IMR-90 (cell line): ENCODE results near the gene PBRM1. TPM values are rescaled to one million over a fixed set of nuclear protein-coding genes. Genes with fewer than 3 reads are reported as not detected.

Experiments used
- ATAC-seq: fragments of 200-7000 bp; cut with Tn5 transposase; 2 replicates; pipeline ENCODE4 v1.9.1; 2020; ENCODE audit warnings: low read depth, mild to moderate bottlenecking, moderate library complexity
- BruUV-seq: library from RNA; stranded (reverse); fragments of 400-500 nt; replicated peaks from 2 replicates; lab custom pipeline; 2021; lab: Mats Ljungman, UMichigan
- CTCF ChIA-PET: fragments of 300-600 bp; formaldehyde crosslinking; extraction: SDS; loops from one replicate; lab custom pipeline; 2021; ENCODE audit warnings: antibody characterized with exemption; lab: Yijun Ruan, JAX
- POLR2A ChIA-PET: fragments of 300-600 bp; sonication (Branson Sonifier 250); formaldehyde crosslinking; loops from one replicate; lab custom pipeline; 2022; ENCODE audit warnings: antibody characterized with exemption; ENCODE audit not compliant: unreplicated experiment; lab: Charles Lee
- DNase-seq: peaks from one replicate; pipeline ENCODE4 v3.0.0; 2013
- H2AFZ ChIP-seq: replicated peaks from 2 replicates; pipeline ENCODE3; 2013; ENCODE audit warnings: low read length, mild to moderate bottlenecking; ENCODE audit not compliant: poor library complexity
- H2AK5ac ChIP-seq: 2 replicates; pipeline ENCODE4 v1.6.1; 2013; ENCODE audit warnings: low read depth, low read length, inconsistent platforms
- H2AK9ac ChIP-seq: replicated peaks from 2 replicates; pipeline ENCODE3; 2013; ENCODE audit warnings: mild to moderate bottlenecking, low read depth, low read length, moderate library complexity; ENCODE audit not compliant: poor library complexity
- H2BK120ac ChIP-seq: 2 replicates; pipeline ENCODE4 v1.6.1; 2013; ENCODE audit warnings: low read depth, low read length, inconsistent platforms
- H2BK15ac ChIP-seq: 3 replicates; pipeline ENCODE4 v1.6.1; 2013; ENCODE audit warnings: low read depth, low read length, inconsistent platforms
- H2BK20ac ChIP-seq: 2 replicates; pipeline ENCODE4 v1.6.1; 2013; ENCODE audit warnings: low read depth, mild to moderate bottlenecking, inconsistent platforms, low read length, moderate library complexity
- H2BK5ac ChIP-seq: 2 replicates; pipeline ENCODE4 v1.6.1; 2013; ENCODE audit warnings: mild to moderate bottlenecking, low read depth, low read length, inconsistent platforms; ENCODE audit not compliant: poor library complexity, severe bottlenecking
- H3K14ac ChIP-seq: replicated peaks from 2 replicates; pipeline ENCODE4 v1.6.1; 2013; ENCODE audit warnings: low read depth, low read length, inconsistent platforms
- H3K18ac ChIP-seq: 2 replicates; pipeline ENCODE4 v1.6.1; 2013; ENCODE audit warnings: low read depth, low read length, control low read depth
- H3K23ac ChIP-seq: 2 replicates; pipeline ENCODE4 v1.6.1; 2013; ENCODE audit warnings: low read depth, low read length, inconsistent platforms
- H3K27ac ChIP-seq: 2 replicates; pipeline ENCODE4 v1.5.1; 2013; ENCODE audit warnings: mild to moderate bottlenecking, control low read depth, low read length; ENCODE audit not compliant: insufficient read depth
- H3K27me3 ChIP-seq: 2 replicates; pipeline ENCODE4 v1.6.1; 2013; ENCODE audit warnings: low read length; ENCODE audit not compliant: control insufficient read depth, insufficient read depth
- H3K36me3 ChIP-seq: 2 replicates; pipeline ENCODE4 v1.6.1; 2013; ENCODE audit warnings: low read length, mixed read lengths; ENCODE audit not compliant: control insufficient read depth, insufficient read depth
- H3K4ac ChIP-seq: 2 replicates; pipeline ENCODE4 v1.6.1; 2013; ENCODE audit warnings: low read depth, low read length, inconsistent platforms
- H3K4me1 ChIP-seq: 2 replicates; pipeline ENCODE4 v1.6.1; 2013; ENCODE audit warnings: low read length, mixed read lengths; ENCODE audit not compliant: control insufficient read depth, insufficient read depth
- H3K4me2 ChIP-seq: 2 replicates; pipeline ENCODE4 v1.6.1; 2013; ENCODE audit warnings: low read depth, mild to moderate bottlenecking, control low read depth, low read length, moderate library complexity
- H3K4me3 ChIP-seq: 2 replicates; pipeline ENCODE4 v1.5.1; 2013; ENCODE audit warnings: low read depth, mild to moderate bottlenecking, control low read depth, low read length, moderate library complexity; ENCODE audit not compliant: insufficient read depth
- H3K56ac ChIP-seq: 2 replicates; pipeline ENCODE4 v1.6.1; 2013; ENCODE audit warnings: low read length, inconsistent platforms; ENCODE audit not compliant: insufficient read depth; ENCODE audit errors: extremely low read depth
- H3K79me1 ChIP-seq, 2 experiments: 2 replicates each; pipeline ENCODE4 v1.6.1; 2013; ENCODE audit warnings: low read length in 2 of 2, inconsistent platforms in 1 of 2, low read depth in 1 of 2
- H3K9ac ChIP-seq: 2 replicates; pipeline ENCODE4 v1.6.1; 2013; ENCODE audit warnings: low read depth, low read length, control low read depth
- H3K9me1 ChIP-seq: 2 replicates; pipeline ENCODE4 v1.6.1; 2013; ENCODE audit warnings: low read length, inconsistent platforms; ENCODE audit not compliant: insufficient read depth
- H3K9me3 ChIP-seq: 2 replicates; pipeline ENCODE4 v1.6.1; 2013; ENCODE audit warnings: low read length; ENCODE audit not compliant: control insufficient read depth, insufficient read depth
- H4K20me1 ChIP-seq: 2 replicates; pipeline ENCODE4 v1.6.1; 2013; ENCODE audit warnings: low read length, inconsistent platforms; ENCODE audit not compliant: insufficient read depth
- H4K5ac ChIP-seq: 2 replicates; pipeline ENCODE4 v1.6.1; 2013; ENCODE audit warnings: mild to moderate bottlenecking, low read depth, low read length, control low read depth
- H4K8ac ChIP-seq, 2 experiments: 2 replicates each; pipeline ENCODE4 v1.6.1; 2013; ENCODE audit warnings: low read depth in 2 of 2, low read length in 2 of 2, control low read depth in 1 of 2, inconsistent platforms in 1 of 2
- H4K91ac ChIP-seq: 2 replicates; pipeline ENCODE4 v1.6.1; 2013; ENCODE audit warnings: low read depth, low read length, inconsistent platforms; ENCODE audit not compliant: insufficient read depth
- BHLHE40 ChIP-seq: fragments of 150-350 bp; IDR thresholded peaks from 2 replicates; pipeline ENCODE4 v1.6.1; 2016; ENCODE audit warnings: mild to moderate bottlenecking, low read depth, low read length
- CEBPB ChIP-seq: IDR thresholded peaks from 2 replicates; pipeline ENCODE4 v1.6.1; 2012; ENCODE audit warnings: low read depth, low read length, improper control_type of control experiment
- CHD1 ChIP-seq: IDR thresholded peaks from 2 replicates; pipeline ENCODE4 v1.6.1; 2012; ENCODE audit warnings: low read depth, low read length, improper control_type of control experiment
- FOS ChIP-seq: fragments of 150-350 bp; IDR thresholded peaks from 2 replicates; pipeline ENCODE4 v1.6.1; 2016; ENCODE audit warnings: low read depth, low read length
- MAFK ChIP-seq: IDR thresholded peaks from 2 replicates; pipeline ENCODE4 v1.6.1; 2012; ENCODE audit warnings: low read depth, low read length, improper control_type of control experiment
- MAZ ChIP-seq: IDR thresholded peaks from 2 replicates; pipeline ENCODE4 v1.6.1; 2012; ENCODE audit warnings: low read depth, mild to moderate bottlenecking, low read length, improper control_type of control experiment, moderate library complexity, borderline replicate concordance
- MXI1 ChIP-seq: IDR thresholded peaks from 2 replicates; pipeline ENCODE4 v1.6.1; 2012; ENCODE audit warnings: low read depth, mild to moderate bottlenecking, low read length, moderate library complexity, borderline replicate concordance
- POLR2A ChIP-seq: IDR thresholded peaks from 2 replicates; pipeline ENCODE4 v1.6.1; 2012; ENCODE audit warnings: mild to moderate bottlenecking, low read depth, low read length
- RCOR1 ChIP-seq: IDR thresholded peaks from 2 replicates; pipeline ENCODE4 v1.6.1; 2012; ENCODE audit warnings: mild to moderate bottlenecking, low read length, improper control_type of control experiment; ENCODE audit not compliant: insufficient replicate concordance
- RFX5 ChIP-seq: IDR thresholded peaks from 2 replicates; pipeline ENCODE4 v1.8.0; 2012; ENCODE audit warnings: low read depth, mild to moderate bottlenecking, low read length, moderate library complexity
- WGBS, 2 experiments: methylation state at CpG; one replicate each; pipeline versions ENCODE4 v1.1.5 to v1.1.7; 2013; ENCODE audit warnings: missing lambda C conversion rate in 2 of 2; ENCODE audit not compliant: insufficient read length in 1 of 2; ENCODE audit errors: extremely low coverage in 2 of 2; 5-methylcytosine and 5-hydroxymethylcytosine counted together
- dilution Hi-C: fragments of 300-500 bp; cut with HindIII; formaldehyde crosslinking; loops from one replicate; pipeline ENCODE4 v1.14.3; 2018; ENCODE audit warnings: low sequenced_read_pairs; ENCODE audit not compliant: unreplicated experiment
- in situ Hi-C: fragments of 300-500 bp; cut with MboI; formaldehyde crosslinking; loops from 3 replicates; pipeline ENCODE4 v1.14.3; 2019; ENCODE audit warnings: low sequenced_read_pairs, inconsistent platforms, mixed read lengths
- intact Hi-C: fragments of 100-400 bp; cut with micrococcal nuclease; formaldehyde crosslinking; loops from 2 replicates; pipeline ENCODE4 v1.10.0; 2022
- polyA plus RNA-seq, 3 experiments: library from polyadenylated mRNA; depleted of rRNA; stranded (reverse); fragments of >200 nt; gene quantifications; 2 replicates each; pipeline ENCODE4 v1.2.3, GENCODE V29; 2012; ENCODE audit warnings: low replicate concordance in 1 of 3
- total RNA-seq: library from RNA; depleted of rRNA; stranded (reverse); fragments of >200 nt; gene quantifications from 2 replicates; pipeline ENCODE4 v1.2.3, GENCODE V29; 2012

Gene PBRM1
- total and polyA plus RNA-seq, 2 of the 4 experiments (the other 2 are of a cell fraction), result 16.5 to 72.6 TPM

DNA sequence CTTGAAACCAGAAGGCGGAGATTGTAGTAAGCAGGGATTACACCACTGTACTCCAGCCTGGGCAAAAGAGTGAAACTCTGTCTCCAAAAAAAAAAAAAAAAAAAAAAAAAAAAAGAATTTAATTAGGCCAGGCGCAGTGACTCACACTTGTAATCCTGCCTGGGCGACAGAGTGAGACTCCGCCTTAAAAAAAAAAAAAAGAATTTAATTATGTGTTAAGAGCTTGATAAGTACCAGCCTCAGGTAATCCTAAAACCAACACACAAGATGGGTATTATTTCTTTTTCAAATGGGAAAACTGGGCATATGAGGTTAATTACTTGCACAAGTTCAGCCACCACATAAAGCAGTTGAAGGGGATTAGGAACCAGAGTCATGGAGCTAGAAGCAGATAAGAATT lies 49.0 kb downstream of the PBRM1 start:
- Histone ChIP-seq H4K20me1 (no peaks in the 10 kb centered on the region), H3K4me1 (no peaks in the 10 kb centered on the region; the same call in 1 of the 2 replicates), H4K8ac (no peak overlapping the region), H3K9ac (no peak overlapping the region), H2AK9ac (no peak overlapping the region), H2BK20ac (no peak overlapping the region), H2BK5ac (no peak overlapping the region), H4K5ac (no peak overlapping the region), H2AK5ac (no peak overlapping the region), H3K4me3 (no peak overlapping the region), H3K9me1 (0 out of 2 replicates have a peak, but pooled peaks cover 4% of the 10 kb centered on the region), H2AFZ (no peak overlapping the region), H2BK15ac (no peak overlapping the region), H3K27ac (no peak overlapping the region), H3K9me3 (no peaks in the 10 kb centered on the region), H3K56ac (no peak overlapping the region), H4K91ac (no peak overlapping the region), H3K4me2 (no peak overlapping the region), H3K79me1 (peaks cover 3 to 8% of the 10 kb centered on the region in 2 experiments; a peak in 2 of 4 replicates), H3K4ac (no peak overlapping the region), H3K23ac (no peak overlapping the region), H3K18ac (no peak overlapping the region), H2BK120ac (no peak overlapping the region), H3K14ac (no peak overlapping the region), H3K36me3 (peaks cover 44% of the 10 kb centered on the region), H3K27me3 (no peaks in the 10 kb centered on the region)
- dilution Hi-C loops, result no loop called here
- in situ Hi-C loops, result no loop called here
- no CpG with 5 or more reads among the region's 4 CpGs for WGBS, 2 experiments
- TF ChIP-seq MXI1, result no peak
- TF ChIP-seq FOS, result no peak
- no peak for TF ChIP-seq MAZ
- TF ChIP-seq RFX5, result no peak
- no peak for TF ChIP-seq CEBPB
- TF ChIP-seq POLR2A, result no peak
- TF ChIP-seq BHLHE40, result no peak
- no peak for TF ChIP-seq RCOR1
- no peak for TF ChIP-seq MAFK
- TF ChIP-seq CHD1, result no peak
- CTCF ChIA-PET, result no interaction called here
- DNase-seq (no peak), ATAC-seq (no peak)
- intact Hi-C loops, result no loop called here
- POLR2A ChIA-PET, result no interaction called here
- no TSS peak for BruUV-seq
